GM18520 (cell line): ENCODE measurements around the gene COL21A1.

Experiments
- ATAC-seq: cut with Tn5 transposase; IDR thresholded peaks from one replicate; pipeline ENCODE4 v1.9.1; 2021; ENCODE audit not compliant: unreplicated experiment

Gene COL21A1

GRCh38 chr6:56193846-56194245 lies 53.5 kb downstream of the COL21A1 start:
- ATAC-seq = no peak

- no peak for ATAC-seq
These were observed 59.0 kb downstream of the COL21A1 start for GRCh38 chr6:56188429-56188828.

- ATAC-seq = no peak
These were observed 59.7 kb downstream of the COL21A1 start for GRCh38 chr6:56187686-56188085.

DNA sequence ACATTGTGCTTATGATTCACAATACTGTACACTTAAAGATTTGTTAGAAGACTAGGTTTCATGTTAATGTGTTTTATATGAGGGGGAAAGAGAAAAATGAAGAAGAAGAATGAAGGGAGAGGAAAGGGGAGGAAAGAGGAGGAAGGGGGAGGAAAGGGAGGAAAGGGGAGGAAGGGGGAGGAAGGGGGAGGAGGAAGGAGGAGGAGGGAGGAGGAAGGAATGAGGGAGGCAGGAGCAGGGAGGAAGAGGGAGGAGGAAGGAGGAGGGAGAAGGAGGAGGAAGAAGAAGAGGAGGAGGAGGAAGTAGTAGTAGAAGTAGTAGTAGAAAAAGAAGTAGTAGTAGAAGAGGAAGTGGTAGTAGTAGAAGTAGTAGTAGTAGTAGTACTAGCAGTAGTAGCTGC lies 70.6 kb downstream of the COL21A1 start:
- no peak for ATAC-seq

- no peak for ATAC-seq
These were observed 74.2 kb downstream of the COL21A1 start for GRCh38 chr6:56173228-56173627.

DNA sequence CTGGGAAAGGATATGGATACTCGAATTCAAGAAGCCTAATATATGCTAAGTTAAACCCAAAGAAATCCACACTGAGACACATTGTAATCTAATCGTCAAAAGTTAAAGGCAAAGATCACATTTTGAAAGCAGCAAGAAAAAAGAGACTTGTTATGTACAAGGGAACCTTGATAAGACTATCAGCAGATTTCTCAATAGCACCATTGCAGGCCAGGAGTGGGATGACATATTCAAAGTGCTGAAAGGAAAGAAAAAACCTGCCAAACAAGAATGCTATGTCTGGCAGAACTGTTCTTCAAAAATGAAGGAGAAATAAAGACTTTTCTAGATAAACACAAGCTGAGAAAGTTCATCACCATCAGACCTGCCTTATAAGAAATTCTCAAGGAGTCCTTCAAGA lies 75.2 kb downstream of the COL21A1 start:
- no peak for ATAC-seq

- ATAC-seq = no peak
These were observed 78.0 kb downstream of the COL21A1 start for GRCh38 chr6:56169366-56169765.

- ATAC-seq = no peak
These were observed 78.8 kb downstream of the COL21A1 start for GRCh38 chr6:56168596-56168995.

- ATAC-seq = no peak
These were observed 85.3 kb downstream of the COL21A1 start for GRCh38 chr6:56162081-56162480.

DNA sequence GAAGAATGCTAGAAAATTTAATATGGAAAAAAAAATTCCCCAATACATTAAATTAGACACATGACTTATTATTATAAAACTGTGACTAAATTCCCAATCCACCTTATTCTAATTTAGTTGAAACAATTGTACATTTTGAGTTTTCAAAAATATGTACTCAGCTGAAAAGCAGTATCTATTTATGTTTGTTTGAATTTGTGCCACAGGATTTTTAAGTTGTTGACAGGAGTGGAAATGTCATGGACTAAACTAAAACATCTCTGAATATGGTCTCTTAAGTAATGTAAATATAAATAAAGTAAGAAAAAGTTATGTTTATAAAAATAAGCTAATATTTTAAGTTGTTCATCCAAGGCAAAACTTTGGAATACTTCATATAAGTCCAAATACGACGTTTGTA lies 86.9 kb downstream of the COL21A1 start:
- ATAC-seq = no peak

DNA sequence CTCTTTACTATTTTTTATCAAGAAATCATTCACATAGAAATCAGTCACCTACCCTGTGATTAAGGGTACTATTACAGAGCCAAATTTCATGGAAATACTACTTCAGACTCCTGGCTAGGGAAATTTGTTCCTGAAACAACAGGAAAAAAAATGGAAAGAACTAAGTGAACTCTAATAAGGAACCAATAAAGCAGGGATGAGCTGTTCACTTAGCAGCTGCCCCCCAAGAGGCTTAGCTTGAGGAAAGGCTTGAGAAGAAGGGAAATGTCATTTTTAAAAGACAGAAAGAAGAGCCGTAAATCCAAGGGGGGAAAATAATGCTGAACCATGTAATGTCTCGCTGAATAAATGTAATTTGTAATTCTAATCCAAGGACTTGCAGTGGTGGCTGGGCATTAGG lies 88.8 kb downstream of the COL21A1 start:
- ATAC-seq = no peak

DNA sequence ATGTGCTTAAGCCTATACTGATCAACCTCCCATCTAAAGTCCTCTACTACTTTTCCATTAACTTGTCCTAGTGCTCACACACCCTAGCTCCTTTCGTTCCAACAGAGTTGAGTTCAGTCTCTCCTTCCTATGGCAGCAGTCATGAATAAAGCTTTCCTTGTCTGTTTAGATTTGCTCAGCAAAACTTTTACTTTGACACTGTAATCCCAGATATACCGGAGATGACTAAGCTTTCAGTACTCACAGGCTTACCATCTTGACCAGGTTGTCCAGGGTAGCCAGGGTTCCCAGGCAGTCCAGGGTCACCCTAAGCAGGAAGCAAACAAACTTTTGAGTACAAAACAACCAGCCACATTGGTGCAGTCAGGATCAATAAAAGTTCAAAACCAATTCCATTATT lies 90.7 kb downstream of the COL21A1 start:
- no peak for ATAC-seq

GRCh38 chr6:56155634-56156141 lies 91.7 kb downstream of the COL21A1 start:
- no peak for ATAC-seq

DNA sequence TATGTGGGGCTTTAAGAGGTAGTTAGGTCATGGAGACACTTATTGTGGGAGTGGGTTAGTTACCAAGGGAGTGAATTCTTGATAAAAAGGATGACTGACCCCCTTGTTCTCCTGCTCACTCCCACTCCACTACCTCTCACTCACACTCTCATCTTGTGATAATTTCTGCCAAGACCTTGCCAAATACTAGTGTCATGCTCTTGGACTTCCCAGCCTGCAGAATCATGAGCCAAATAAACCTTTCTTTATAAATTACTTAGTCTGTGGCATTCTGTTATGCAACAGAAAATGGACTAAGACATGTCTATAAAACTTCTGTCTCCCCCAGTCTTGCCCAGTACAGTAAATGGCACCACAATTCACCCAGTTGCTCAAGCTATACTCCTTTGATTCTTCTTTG lies 93.3 kb downstream of the COL21A1 start:
- ATAC-seq = no peak

DNA sequence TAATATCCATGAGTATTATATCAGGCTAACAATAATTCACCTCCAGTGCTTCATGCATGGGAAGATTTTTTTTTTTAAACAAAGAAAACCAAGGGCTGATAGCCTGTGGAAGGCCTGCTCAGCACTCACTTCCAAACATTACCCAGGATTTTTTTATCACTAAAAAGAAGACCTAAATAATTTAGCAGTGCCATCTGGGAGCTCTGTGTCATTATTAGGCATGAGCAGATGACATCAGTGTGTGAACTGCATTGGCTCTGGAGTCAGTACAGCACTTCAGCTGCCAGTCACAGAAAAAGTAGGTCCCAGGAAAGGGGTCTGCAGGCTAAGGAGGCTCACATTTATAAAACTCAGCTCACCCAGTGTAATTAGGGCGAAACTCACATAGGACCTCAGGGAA lies 94.8 kb downstream of the COL21A1 start:
- no peak for ATAC-seq

GRCh38 chr6:56151609-56152224 lies 95.7 kb downstream of the COL21A1 start:
- no peak for ATAC-seq

DNA sequence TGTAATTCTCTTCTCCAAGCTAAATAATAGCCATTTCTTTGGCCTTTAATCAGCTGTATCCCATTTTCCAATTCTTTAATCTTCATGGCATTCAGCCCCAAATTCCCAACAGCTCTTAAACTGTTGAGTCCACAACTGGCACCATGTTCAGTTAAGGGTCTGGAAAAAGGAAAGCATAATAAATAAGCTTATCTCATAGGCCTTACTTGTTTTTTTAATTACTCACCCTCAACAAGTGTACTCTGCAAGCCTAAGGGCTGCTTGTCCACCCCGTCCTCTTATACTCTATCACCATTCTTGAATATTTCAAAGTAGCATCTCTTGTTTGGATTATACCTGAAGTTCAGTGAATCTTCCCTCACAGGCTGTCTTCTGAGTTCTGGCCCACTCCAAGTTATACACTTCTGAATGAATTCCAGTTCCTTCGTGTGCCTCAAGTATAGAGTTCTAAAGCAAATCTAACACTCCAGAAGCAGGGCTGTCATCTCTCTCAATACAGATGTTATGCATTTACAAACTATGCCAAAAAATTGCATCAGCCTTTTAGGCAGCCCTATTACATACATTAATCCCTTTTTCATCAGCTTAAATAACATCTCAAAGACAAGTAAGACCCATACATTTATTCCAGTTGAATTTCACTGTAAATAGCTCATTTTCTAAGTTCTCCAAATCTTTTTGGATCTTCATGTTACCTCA lies 98.7 kb downstream of the COL21A1 start:
- ATAC-seq = no peak

GRCh38 chr6:56147766-56148165 lies 99.6 kb downstream of the COL21A1 start:
- ATAC-seq = no peak

GRCh38 chr6:56146086-56146485 lies 101.3 kb downstream of the COL21A1 start:
- ATAC-seq = no peak

GRCh38 chr6:56145616-56146015 lies 101.8 kb downstream of the COL21A1 start:
- no peak for ATAC-seq

DNA sequence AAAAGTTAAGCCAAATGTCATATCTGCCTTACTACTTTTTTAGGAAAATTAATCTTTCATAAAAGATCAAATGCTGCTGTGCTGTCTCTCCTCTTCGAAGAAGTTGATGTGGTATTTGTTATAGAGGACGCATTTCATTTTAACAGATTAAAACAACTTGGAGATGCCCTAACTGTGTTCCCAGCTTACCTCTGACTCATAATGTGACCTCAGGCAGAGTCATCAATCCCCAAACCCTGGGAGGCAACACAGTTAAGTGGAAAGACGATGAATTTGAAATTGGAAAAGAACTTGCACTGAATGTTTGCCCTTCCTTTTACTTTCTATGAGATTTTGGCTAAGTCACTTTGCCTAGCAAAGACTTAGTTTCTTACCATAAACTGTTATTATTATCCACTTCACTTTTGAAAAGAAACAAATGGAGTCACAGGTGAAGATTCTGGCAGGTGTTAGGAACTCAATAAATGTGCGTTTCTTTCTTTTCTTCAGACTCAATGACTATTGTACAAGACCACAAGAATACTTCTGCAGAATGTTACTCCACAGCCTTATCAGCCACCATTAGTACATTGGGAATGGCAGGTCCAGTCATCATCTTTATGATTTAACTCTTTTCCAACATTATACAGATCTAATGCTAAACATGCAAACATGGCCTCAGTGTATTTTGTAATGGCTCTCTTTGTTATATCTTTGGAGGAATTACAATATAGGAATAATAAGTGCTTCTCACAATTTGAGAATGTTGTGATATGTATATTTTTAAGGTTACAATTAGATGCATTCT lies 102.6 kb downstream of the COL21A1 start:
- ATAC-seq = no peak

GRCh38 chr6:56143796-56144195 lies 103.6 kb downstream of the COL21A1 start:
- no peak for ATAC-seq
